ENCODE results near the gene PTPRM.

PTPRM gene

DNA sequence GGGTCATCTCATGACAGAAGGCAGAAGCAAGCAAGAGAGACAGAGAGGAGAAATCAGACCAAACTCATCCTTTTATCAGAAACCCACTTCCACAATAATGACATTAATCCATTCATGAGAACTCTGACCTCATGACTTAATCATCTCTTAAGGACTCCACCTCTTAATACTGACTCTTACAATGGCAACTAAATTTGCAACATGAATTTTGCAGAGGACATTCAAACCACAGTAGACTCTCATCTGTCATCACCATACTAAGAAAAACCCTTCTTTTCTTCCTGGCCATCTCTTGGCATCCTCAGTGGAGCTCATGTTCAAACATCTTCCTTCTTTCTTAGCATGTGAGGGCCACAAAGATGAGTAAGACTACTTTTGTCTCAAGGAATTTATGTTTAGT lies 565.9 kb downstream of the PTPRM start:
- TF ChIP-seq, protein P1, sequence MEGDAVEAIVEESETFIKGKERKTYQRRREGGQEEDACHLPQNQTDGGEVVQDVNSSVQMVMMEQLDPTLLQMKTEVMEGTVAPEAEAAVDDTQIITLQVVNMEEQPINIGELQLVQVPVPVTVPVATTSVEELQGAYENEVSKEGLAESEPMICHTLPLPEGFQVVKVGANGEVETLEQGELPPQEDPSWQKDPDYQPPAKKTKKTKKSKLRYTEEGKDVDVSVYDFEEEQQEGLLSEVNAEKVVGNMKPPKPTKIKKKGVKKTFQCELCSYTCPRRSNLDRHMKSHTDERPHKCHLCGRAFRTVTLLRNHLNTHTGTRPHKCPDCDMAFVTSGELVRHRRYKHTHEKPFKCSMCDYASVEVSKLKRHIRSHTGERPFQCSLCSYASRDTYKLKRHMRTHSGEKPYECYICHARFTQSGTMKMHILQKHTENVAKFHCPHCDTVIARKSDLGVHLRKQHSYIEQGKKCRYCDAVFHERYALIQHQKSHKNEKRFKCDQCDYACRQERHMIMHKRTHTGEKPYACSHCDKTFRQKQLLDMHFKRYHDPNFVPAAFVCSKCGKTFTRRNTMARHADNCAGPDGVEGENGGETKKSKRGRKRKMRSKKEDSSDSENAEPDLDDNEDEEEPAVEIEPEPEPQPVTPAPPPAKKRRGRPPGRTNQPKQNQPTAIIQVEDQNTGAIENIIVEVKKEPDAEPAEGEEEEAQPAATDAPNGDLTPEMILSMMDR (IDR thresholded peaks at IDR 0.05; ENCODE audit: low read depth, low read length), result no peak
- H3K4me3 ChIP-seq (replicated peaks in 1 of 2; ENCODE audit: low read depth in 2 of 2, low read length in 2 of 2), result no peak overlapping the region
- no peak for DNase-seq (ENCODE audit: low read depth in 2 of 2)

GRCh38 chr18:8133888-8134287 lies 566.8 kb downstream of the PTPRM start:
- no peak overlapping the region for H3K4me3 ChIP-seq (replicated peaks in 1 of 2; ENCODE audit: low read depth in 2 of 2, low read length in 2 of 2)
- DNase-seq (ENCODE audit: low read depth in 2 of 2), result no peak
- TF ChIP-seq, protein P1 (IDR thresholded peaks at IDR 0.05; ENCODE audit: low read depth, low read length), result no peak

DNA sequence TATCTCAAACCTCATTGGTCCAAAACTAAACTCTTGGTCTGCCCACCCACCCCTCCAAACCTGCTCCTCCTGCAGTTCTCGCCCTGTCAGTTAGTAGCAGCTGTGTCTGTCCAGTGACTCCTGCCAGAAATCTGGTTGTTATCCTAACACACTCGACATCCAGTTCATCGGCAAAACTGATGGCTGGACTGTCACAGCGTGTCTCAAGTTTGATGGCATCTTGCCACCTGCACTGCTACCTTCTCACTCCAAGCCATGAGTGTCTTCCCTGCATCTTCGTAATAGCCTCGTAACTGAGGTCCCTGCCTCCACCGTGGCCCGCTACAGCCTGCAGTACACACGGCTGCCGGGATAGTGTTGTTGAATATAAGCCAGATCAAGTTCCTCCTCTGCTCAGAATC lies 572.0 kb downstream of the PTPRM start:
- TF ChIP-seq, protein P1 (IDR thresholded peaks at IDR 0.05; ENCODE audit: low read depth, low read length), result no peak
- no peak overlapping the region for H3K4me3 ChIP-seq (replicated peaks in 1 of 2; ENCODE audit: low read depth in 2 of 2, low read length in 2 of 2)
- peak in 1 of 2 donors; percentile 13 for DNase-seq (ENCODE audit: low read depth in 2 of 2)

- peak; percentile 22 to 42 for DNase-seq (ENCODE audit: low read depth in 2 of 2)
- TF ChIP-seq, protein P1 (IDR thresholded peaks at IDR 0.05; ENCODE audit: low read depth, low read length), result no peak
- no peak overlapping the region for H3K4me3 ChIP-seq (replicated peaks in 1 of 2; ENCODE audit: low read depth in 2 of 2, low read length in 2 of 2)
Observed at GRCh38 chr18:8139891-8140406, 572.8 kb downstream of the PTPRM start.

GRCh38 chr18:8140841-8141501 lies 573.9 kb downstream of the PTPRM start:
- TF ChIP-seq, protein P1 (IDR thresholded peaks at IDR 0.05; ENCODE audit: low read depth, low read length), result no peak
- DNase-seq (ENCODE audit: low read depth in 2 of 2), result peak; percentile 70 to 94
- no peak overlapping the region for H3K4me3 ChIP-seq (replicated peaks in 1 of 2; ENCODE audit: low read depth in 2 of 2, low read length in 2 of 2)

- no peak overlapping the region for H3K4me3 ChIP-seq (replicated peaks in 1 of 2; ENCODE audit: low read depth in 2 of 2, low read length in 2 of 2)
- DNase-seq (ENCODE audit: low read depth in 2 of 2), result peak; percentile 78 to 93
- TF ChIP-seq, protein P1 (IDR thresholded peaks at IDR 0.05; ENCODE audit: low read depth, low read length), result no peak
Observed at GRCh38 chr18:8142131-8142711, 575.1 kb downstream of the PTPRM start.
